C4-2B (cell line): ENCODE results near the gene USH1G.

Experiments
- H3K27ac ChIP-seq: fragments of 450-650 bp; 2 replicates; pipeline ENCODE4 v1.5.1; 2017
- ZFX ChIP-seq: fragments of 450-650 bp; IDR thresholded peaks from 2 replicates; pipeline ENCODE4 v1.6.1; 2017
- TF ChIP-seq, protein P1 (sequence below): fragments of 450-650 bp; conservative IDR thresholded peaks from 2 replicates; pipeline ENCODE4 v1.5.1; 2017; ENCODE audit warnings: mild to moderate bottlenecking

USH1G gene

DNA sequence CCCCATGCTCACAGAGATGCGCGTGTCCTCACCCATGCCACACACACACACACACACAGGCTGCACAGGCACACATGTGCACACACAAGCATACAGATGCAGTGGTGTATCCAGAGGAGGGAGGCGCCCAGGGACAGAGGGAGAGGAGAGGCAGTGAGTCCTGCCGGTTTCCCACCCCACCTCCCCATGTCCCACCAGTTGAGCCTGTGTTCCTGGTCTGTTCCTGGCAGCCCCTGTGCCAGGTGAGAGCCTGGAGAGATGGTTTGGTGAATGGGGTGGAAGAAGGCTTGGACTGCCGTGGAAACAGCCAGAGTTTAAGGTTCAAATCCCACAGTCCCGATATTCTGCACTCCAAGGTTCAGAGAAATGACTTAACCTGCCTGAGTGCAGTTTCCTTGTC, 19.4 kb downstream of the USH1G start:
- H3K27ac ChIP-seq = no peak overlapping the region
- TF ChIP-seq, protein P1, sequence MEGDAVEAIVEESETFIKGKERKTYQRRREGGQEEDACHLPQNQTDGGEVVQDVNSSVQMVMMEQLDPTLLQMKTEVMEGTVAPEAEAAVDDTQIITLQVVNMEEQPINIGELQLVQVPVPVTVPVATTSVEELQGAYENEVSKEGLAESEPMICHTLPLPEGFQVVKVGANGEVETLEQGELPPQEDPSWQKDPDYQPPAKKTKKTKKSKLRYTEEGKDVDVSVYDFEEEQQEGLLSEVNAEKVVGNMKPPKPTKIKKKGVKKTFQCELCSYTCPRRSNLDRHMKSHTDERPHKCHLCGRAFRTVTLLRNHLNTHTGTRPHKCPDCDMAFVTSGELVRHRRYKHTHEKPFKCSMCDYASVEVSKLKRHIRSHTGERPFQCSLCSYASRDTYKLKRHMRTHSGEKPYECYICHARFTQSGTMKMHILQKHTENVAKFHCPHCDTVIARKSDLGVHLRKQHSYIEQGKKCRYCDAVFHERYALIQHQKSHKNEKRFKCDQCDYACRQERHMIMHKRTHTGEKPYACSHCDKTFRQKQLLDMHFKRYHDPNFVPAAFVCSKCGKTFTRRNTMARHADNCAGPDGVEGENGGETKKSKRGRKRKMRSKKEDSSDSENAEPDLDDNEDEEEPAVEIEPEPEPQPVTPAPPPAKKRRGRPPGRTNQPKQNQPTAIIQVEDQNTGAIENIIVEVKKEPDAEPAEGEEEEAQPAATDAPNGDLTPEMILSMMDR = no peak

DNA sequence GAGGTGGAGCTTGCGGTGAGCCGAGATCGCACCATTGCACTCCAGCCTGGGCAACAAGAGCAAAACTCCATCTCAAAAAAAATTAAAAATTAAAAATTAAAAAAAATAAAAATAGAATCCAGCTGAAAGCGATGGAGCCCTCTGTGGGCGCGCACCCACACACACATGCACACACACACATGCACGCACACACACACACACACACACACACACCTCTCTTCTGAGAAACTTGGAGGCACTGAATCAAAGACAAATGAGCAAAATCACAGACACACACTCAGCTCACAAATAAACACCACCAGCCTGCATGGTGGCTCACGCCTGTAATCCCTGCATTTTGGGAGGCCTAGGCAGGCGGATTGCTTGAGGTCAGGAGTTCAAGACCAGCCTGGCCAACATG, 20.0 kb downstream of the USH1G start:
- no peak overlapping the region for H3K27ac ChIP-seq
- TF ChIP-seq, protein P1 = no peak
- no peak for TF ChIP-seq ZFX

DNA sequence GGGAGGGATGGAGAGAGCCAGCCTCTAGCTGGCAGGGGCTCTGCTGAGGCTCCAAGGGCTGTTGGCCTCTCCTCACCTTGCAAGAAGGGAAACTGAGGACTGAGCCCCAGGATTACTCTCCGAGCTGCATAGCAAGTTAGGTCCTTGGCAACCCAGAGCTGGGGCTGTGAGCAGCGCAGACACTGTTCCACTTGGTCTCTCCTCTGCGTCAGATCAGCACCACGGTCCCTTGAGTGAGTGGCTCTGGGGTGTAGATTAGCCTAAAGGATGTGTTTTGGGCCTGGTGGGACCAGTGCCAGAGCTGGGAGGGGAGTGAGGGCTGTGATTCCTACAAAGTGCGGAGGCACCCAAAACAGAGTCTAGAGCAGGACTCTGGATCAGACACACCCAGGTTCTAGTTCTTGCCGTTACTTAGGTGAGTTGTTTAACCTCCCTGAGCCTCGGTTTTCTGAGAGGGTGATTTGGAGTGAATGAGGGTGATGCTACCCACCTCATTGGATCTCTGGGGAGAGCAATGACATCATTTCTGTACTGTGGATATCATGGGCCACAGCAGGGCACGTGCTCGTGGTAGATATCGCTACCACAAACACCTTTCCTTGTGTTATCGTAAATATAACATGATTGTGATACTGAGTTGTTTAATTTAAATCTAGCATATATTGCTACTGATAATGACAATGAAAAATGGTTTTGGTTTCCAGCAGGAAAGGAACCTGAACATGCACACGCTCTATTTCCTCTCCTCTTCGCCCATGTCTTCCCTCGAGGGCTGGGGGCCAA, 21.5 kb downstream of the USH1G start:
- no peak overlapping the region for H3K27ac ChIP-seq
- TF ChIP-seq, protein P1 = no peak
- TF ChIP-seq ZFX = no peak

DNA sequence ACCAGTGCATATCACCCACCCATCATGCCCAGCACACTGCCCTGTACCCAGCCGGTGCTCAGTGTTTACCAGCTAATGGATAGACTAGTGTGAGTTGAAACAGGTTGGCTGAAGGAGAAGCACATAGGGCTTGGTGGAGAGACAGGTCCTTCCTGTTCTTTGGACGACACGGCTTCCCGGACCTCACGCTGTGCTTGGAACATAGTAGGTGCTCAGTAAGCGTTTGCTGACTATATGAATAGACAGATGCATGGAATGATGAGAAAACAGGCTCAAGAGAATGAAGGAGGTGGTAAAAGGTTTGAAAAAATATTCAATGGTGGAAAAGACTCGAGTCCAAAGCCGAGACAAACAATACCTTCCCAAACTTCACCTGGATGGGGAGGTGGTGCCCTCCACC, 22.8 kb downstream of the USH1G start:
- no peak for TF ChIP-seq ZFX
- TF ChIP-seq, protein P1 = no peak
- no peak overlapping the region for H3K27ac ChIP-seq

DNA sequence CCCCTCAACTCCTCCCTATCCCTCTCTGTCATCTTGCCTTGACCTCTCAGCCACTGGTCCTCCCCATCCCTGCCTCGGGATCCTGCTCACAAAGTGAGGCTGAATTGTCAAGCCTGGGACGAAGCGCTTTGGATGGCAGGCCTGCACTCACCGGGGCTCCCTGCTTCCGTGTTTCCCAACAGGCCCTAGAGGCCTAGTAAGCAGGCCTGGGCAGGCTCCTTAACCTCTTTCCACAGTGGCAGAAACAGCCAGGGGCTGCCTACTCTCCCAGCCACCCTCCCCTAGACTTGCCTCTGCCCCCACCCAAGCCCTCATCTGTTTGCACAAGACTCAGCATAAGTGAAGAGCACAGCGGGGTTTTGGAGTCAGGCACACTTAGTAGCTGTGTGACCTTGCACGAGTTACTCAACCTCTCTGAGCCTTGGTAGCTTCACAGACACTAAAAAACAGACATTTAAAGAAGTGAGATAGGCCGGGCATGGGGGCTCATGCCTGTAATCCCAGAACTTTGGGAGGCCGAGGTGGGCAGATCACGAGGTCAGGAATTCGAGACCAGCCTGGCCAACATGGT, 24.6 kb downstream of the USH1G start:
- TF ChIP-seq, protein P1 = no peak
- no peak for TF ChIP-seq ZFX
- H3K27ac ChIP-seq = no peak overlapping the region

DNA sequence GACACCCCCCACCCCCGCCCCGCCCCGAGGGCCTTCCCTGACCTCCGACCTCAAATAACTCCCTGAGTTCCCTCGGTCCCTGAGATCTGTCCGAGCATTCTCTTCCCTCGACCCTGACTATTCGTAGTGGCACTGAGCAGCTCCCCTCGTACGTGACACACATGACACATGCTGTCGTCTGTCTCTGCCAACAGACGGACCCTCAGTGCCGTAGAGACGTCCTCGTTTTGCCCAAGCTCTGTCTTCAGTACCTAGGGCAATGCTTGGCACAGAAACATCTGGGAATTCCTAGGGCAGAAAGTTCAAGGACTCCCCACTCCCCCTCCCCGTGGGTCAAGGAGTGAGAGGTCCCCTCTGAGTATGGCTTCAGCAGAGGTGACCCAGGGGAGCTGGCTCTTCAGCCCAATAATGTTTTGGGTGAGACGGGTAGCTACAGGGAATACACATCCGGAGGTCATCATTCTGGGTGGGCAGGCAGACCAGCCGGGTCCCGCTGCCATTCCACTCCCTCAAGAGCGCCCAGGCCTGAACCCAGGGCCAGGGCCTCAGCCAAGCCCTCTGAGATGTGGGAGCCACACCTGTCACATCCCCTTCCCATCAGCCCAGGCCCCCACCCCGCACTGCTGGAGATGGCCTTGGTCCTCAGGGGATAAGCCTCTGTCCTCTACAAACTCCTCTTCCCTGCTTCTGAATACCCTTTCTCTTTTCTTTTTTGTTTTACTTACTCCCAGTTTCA, 29.0 kb downstream of the USH1G start:
- H3K27ac ChIP-seq = no peak overlapping the region
- TF ChIP-seq ZFX = no peak
- TF ChIP-seq, protein P1 = no peak
